Activated CD8-positive, alpha-beta memory T cell treated with anti-CD3 and anti-CD28 coated beads, Interleukin-2, amount 50 U/mL, for 4 hours (primary cell): Measurements from ENCODE around the gene SMIM22.
"Not testable (repeated sequence)": the region's sequence is repeated elsewhere in the genome, so short reads cannot be mapped to it uniquely, and the experiment has no call there.

ENCODE experiments used
- DNase-seq: peaks from one replicate; pipeline ENCODE4 v3.0.0-alpha.2; 2020

The SMIM22 gene

GRCh38 chr16:4769306-4769638 is 25.9 kb upstream of the SMIM22 start:
- no peak for DNase-seq

DNA sequence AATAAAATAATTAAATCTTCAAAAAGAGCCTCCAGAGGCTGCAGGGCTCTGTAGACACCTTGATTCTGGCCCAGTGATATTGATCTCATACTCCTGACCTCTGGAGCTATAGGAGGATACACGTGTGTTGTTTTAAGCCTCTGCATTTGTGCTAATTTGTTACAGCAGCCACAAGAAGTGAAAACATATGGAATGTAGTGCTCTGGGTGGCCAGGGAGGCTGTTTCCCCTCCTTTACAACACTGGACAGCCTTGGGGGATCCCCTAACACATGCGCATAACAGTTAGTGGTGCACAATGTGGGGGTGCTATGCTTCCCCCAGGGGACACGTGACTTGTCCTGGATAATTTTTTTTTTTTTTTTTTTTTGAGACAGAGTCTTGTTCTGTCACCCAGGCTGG is 23.5 kb upstream of the SMIM22 start:
- DNase-seq: no peak

- no peak for DNase-seq
Measured at GRCh38 chr16:4772351-4772750, 22.8 kb upstream of the SMIM22 start.

- no peak for DNase-seq
Measured at GRCh38 chr16:4775005-4775404, 20.2 kb upstream of the SMIM22 start.

DNA sequence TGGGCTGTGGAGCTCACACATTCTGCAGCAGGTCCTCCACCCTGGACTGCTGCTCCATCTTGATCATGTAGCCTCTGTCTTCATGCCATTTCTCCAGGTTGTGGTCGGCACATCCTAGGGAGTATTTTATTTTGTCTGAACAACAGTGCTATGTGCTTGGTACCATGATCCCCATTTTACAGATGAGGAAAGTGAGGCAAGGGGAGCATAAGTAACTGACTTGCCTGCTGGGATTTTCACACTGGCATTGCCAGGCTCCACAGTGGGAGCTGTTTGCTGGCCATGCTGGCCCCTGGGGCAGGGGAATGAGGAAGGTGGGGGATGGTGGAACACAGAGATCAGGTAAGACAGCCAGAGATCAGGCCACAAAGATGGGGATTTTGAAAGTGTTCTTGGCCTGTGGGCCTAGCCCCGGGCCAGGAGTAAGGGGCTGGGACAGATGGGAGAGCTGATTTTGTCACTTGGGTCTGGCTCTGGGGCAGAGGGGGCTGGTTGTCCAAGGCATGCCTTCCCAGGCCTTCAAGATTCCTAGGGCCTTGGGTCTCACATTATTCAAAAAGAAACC is 18.9 kb upstream of the SMIM22 start:
- DNase-seq: no peak

DNA sequence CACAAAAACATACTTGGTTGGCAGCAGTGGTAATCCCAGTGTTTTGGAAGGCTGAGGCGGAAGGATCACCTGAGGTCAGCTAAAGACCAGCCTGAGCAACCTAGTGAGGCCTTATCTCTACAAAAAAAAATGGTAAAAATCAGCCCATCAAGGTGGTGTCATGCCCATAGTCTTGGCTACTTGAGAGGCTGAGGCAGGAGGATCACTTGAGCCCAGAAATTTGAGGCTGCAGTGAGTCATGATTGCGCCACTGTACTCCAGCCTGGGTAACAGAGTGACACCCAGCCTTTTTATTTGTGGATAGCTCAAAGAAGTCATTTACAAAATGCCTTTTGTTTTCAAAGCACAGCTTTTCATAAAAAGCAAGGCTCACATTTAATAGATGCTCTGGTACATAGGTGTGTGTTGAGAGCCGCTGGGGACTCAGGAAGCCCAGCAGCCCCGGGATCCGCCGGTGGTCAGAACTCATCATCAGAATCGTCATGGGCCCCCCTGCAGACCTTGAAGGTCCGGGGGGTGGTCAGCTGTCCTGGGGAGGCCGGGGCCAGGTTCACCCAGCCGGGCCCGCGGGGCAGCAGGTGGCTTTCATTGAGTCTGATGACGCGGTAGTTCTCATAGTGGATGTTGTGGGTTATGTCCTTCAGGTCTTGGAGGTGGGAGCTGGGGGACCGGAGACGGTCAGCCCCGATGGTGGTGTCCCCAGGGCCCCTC is 17.7 kb upstream of the SMIM22 start:
- no peak for DNase-seq

- no peak for DNase-seq
Measured at GRCh38 chr16:4778050-4778392, 17.1 kb upstream of the SMIM22 start.

DNA sequence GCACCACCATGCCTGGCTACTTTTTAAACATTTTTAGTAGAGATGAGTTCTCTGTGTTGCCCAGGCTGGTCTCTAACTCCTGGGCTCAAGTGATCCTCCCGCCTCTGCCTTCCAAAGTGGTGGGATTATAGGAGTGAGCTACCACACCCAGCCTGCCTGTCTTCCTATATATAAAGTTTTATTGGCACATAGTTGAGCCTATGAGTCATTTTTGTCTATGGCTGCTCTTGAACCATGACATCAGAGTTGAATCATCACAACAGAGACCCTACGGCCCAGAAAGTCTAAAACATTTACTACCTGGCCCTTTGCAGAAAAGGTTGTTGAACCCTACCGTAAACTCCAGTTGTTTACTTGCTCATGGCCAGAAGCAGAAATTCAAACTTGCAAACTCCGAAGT is 14.9 kb upstream of the SMIM22 start:
- DNase-seq: no peak

- no peak for DNase-seq
Measured at GRCh38 chr16:4783251-4783950, 11.8 kb upstream of the SMIM22 start.

GRCh38 chr16:4783951-4784336 is 11.2 kb upstream of the SMIM22 start:
- DNase-seq: no peak

- not testable (repeated sequence) for DNase-seq
Measured at GRCh38 chr16:4784444-4784987, 10.7 kb upstream of the SMIM22 start.

DNA sequence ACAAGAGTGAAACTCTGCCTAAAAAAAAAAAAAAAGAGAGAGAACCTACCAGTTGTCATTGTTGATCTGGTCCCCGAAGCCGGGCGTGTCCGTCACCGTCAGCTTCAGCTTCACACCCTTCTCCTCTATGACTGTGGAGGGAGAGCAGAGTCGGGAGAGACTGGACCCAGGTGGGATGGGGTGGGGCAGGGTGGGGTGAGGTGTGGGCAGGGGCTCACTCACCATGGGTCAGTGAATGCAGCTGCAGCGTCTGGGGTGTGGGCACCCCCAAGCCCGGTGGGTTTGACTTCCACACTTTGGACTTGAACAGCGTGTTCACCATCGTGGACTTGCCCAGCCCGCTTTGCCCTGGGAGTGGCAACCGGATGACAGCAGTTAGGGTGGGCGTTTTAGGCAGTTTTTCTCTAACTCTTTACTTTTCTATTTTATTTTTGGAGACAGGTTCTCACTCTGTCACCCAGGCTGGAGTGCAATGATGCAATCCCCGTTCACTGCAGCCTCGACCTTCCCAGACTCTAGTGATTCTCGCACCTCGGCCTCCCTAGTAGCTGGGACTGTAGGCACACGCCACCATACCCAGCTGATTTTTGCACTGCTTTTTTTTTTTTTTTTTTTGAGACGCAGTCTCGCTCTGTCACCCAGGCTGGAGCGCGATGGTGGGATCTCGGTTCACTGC is 9.3 kb upstream of the SMIM22 start:
- no peak for DNase-seq

DNA sequence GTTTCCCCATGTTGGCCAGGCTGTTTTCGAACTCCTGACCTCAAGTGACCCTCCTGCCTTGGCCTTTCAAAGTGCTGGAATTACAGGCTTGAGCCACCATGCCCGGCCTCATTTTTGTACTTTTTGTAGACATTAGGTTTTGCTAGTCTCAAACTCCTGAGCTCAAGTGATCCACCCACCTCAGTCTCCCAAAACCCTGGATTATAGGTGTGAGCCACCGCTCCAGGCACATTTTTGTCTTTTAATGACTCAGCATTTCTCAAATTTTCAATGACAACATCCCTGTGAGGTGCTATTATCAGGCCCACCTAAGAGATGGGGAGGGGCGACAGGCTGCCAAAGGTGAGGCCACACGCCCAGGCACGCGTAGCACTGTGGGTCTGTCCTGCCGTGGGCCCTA is 8.1 kb upstream of the SMIM22 start:
- DNase-seq: no peak

DNA sequence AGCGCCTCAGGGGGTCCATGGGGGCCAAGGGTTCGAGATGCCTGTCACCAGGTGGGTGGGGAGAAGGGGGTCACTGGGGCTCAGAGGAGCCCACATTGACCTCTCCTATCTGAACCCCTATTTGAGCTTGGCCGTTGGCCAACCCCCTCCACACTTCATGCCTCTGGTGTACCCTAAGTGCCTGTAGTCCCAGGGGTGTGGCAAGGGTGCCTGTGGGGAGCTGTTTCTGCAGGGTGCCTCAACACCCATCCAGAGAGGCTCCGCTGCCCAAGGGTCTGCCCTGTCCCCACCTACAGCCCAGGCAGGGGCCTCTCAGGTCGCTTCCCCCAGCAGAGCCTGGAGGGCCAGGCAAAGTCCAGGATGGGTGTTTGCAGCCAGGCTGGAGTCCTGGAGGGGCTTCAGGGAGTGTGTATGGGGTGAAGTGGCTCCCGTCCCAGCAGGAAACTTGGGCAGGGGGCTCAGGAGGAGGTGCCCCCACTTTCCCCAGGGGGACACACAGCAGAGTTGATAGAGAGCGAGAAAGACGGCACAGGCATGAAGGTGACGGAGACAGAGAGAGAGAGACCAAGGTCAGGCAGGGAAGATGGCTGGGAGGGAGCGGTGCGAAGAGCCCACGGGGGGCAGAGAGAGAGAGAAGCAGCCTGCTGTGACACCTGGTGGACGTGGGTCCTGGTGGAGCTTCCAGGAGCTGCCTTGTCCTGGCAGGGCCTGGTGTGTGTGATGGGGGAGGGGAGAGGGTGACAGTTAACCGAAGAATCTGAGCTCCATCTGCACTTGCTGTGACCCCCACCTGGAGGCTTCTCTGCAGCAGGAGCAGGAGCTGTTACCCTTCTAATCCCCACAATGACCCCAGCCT is 7.3 kb upstream of the SMIM22 start, which contains the start of gene SEPTIN12:
Gene SEPTIN12 (minus strand): TSS at position 719 of the 856 bp plus-strand sequence. CDS start 700 bp downstream, at position 19.
- DNase-seq: no peak

DNA sequence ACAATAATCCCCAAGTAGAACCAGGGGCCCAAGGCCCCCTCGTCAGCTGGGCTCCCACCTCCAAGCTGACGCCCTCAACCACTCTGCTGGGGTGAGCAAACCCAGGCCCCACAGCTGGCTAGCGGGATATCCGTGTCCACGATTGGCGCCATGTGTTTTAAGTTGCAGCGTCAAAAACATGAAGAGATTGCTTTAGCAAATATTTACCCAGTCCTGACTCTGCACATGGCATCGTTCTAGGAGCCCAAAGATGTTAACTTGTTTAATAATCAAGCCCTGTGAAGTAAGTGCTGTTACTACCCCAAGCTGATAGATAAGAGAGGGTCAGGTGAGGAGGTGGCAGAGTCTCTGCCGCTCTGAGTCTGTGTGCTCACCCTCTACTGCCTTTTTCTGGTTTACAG is 6.7 kb upstream of the SMIM22 start:
- no peak for DNase-seq

DNA sequence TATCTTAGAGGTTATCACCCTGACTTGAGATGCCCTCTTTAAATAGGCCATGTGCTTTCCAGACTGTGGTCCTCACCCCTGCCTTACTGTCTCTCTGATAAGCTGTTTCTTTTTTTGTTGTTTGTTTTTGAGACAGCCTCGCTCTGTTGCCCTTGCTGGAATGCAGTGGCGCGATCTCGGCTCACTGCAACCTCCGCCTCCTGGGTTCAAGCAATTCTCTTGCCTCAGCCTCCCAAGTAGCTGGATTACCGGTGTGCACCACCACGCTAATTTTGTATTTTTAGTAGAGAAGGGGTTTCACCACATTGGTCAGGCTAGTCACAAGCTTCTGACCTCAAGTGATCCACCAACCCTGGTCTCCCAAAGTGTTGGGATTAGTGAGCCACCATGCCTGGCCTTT is 6.3 kb upstream of the SMIM22 start:
- no peak for DNase-seq

- no peak for DNase-seq
Measured at GRCh38 chr16:4790261-4790660, 4.9 kb upstream of the SMIM22 start.

GRCh38 chr16:4790871-4791270 is 4.3 kb upstream of the SMIM22 start:
- no peak for DNase-seq

DNA sequence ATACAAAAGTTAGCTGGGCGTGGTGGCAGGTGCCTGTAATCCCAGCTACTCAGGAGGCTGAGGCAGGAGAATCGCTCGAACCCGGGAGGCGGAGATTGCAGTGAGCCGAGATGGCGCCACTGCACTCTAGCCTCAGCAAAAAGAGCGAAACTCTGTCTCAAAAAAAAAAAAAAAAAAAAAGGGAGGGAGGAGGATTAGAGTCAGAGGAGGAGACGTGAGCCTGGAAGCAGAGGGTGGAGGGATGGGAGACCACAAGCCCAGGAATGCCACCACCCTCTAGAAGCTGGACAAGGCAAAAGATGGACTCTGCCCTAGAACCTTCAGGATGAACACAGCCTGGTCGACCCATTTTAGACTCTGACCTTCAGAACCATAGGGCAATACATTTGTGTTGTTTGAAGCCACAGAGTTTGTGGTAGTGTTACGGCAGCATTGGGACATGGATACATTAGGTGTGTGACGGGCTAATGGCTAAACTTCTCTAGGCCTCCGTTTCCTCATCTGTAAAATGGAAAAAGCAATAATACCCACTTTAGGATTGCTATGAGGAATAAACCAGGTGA is 2.1 kb upstream of the SMIM22 start:
- no peak for DNase-seq

DNA sequence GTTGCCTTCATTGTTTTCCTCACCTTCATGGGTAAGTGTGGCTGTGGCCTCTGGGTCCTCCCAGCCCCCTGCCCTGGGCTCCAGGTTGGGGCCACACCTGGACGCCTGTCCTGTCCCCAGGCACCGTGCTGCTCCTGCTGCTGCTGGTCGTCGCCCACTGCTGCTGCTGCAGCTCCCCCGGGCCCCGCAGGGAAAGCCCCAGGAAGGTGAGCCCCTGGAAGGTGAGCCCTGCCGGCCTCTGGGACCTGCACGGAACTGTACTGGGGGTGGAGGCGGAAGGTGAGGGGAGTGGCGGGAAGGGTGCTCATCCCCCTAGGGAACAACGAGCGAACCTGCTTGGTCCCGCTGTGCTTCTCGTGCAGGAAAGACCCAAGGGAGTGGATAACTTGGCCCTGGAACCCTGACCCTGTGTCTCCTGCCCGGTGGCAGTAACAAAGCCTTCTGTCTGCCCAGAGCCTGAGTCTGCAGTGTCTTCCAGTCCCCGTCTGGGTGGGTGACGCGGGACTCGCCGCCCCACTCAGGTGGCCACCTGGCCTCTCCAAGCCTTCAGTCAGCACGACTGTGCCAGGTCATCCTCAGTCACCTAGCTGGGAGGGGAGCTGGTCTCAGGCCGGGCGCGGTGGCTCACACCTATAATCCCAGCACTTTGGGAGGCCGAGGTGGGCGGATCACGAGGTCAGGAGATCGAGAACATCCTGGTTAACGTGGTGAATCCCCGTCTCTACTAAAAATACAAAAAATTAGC is 831 bp downstream of the SMIM22 start:
- DNase-seq: no peak

GRCh38 chr16:4796982-4797804 is 2.0 kb downstream of the SMIM22 start:
- no peak for DNase-seq
